Measurements from ENCODE around the gene ANKRD44. TPM values are rescaled to one million over a fixed set of nuclear protein-coding genes. Genes with fewer than 3 reads are reported as not detected.

ANKRD44 gene
- total and polyA plus RNA-seq, 2 of the 8 experiments (the other 6 are each of a cell fraction or from before 2014, with no cell fraction given): 1.2 to 1.3 TPM

- Histone ChIP-seq H3K18ac (ENCODE audit: extremely low read depth, low read length) (no peak overlapping the region), H3K23ac (ENCODE audit: insufficient read length) (no peak overlapping the region), H3K14ac (ENCODE audit: insufficient read length) (no peak overlapping the region), H3K36me3 (ENCODE audit: control insufficient read depth in 2 of 4, insufficient read depth in 4 of 4, low read length in 3 of 4) (no peaks in the 10 kb centered on the region), H2BK12ac (ENCODE audit: low read depth, low read length) (no peak overlapping the region), H3K4me1 (replicated peaks in 1 of 4; ENCODE audit: control insufficient read depth in 3 of 4, insufficient read depth in 4 of 4, low read length in 3 of 4) (no peaks in the 10 kb centered on the region), H3K9ac (replicated peaks in 1 of 4; ENCODE audit: extremely low read depth in 1 of 4, low read depth in 3 of 4, low read length in 3 of 4) (no peak overlapping the region), H3K27ac (ENCODE audit: low read depth, low read length) (no peak overlapping the region), H4K5ac (ENCODE audit: insufficient read length, low read depth, low read length) (no peak overlapping the region), H2BK120ac (replicated peaks; ENCODE audit: low read depth, low read length) (no peak overlapping the region), H2AFZ (ENCODE audit: low read length) (no peak overlapping the region), H3K23me2 (ENCODE audit: low read depth, low read length) (no peaks in the 10 kb centered on the region), H2BK5ac (ENCODE audit: low read depth, low read length) (no peak overlapping the region), H2BK15ac (ENCODE audit: low read length) (no peak overlapping the region), H4K8ac (ENCODE audit: extremely low read depth, insufficient read depth, low read length) (no peak overlapping the region), H4K91ac (replicated peaks; ENCODE audit: insufficient read length, low read length) (no peak overlapping the region), H3K4me3 (ENCODE audit: extremely low read depth in 1 of 4, insufficient read depth in 2 of 4, low read depth in 3 of 4, low read length in 4 of 4) (no peak overlapping the region), H3K9me3 (ENCODE audit: insufficient read depth in 2 of 2, low read depth in 1 of 2, low read length in 1 of 2) (no peaks in the 10 kb centered on the region), H3K27me3 (replicated peaks in 1 of 4; ENCODE audit: control insufficient read depth in 3 of 4, extremely low read depth in 1 of 4, insufficient read depth in 3 of 4, low read length in 3 of 4) (no peaks in the 10 kb centered on the region), H2AK5ac (ENCODE audit: low read depth, low read length) (no peak overlapping the region), H2BK20ac (ENCODE audit: low read length) (no peak overlapping the region), H3K4me2 (ENCODE audit: insufficient read depth in 1 of 2, low read depth in 2 of 2, low read length in 2 of 2) (no peak overlapping the region), H3K79me2 (ENCODE audit: control insufficient read depth in 1 of 2, insufficient read depth in 2 of 2, low read length in 2 of 2) (no peaks in the 10 kb centered on the region), H4K20me1 (replicated peaks in 1 of 2; ENCODE audit: control insufficient read depth in 1 of 2, insufficient read depth in 2 of 2, low read length in 2 of 2) (no peaks in the 10 kb centered on the region), H3K4ac (replicated peaks; ENCODE audit: insufficient read length, low read depth, low read length) (no peak overlapping the region), H3K79me1 (ENCODE audit: low read depth, low read length) (no peaks in the 10 kb centered on the region), H3K56ac (replicated peaks; ENCODE audit: insufficient read length, low read depth, low read length) (no peak overlapping the region)
- TF ChIP-seq GTF2F1 (IDR thresholded peaks at IDR 0.05; ENCODE audit: borderline replicate concordance, low read depth, low read length) (no peak), TAF7 (optimal IDR thresholded peaks at IDR 0.05; ENCODE audit: borderline replicate concordance, low read depth, low read length) (no peak)
- TF ChIP-seq, protein P1, sequence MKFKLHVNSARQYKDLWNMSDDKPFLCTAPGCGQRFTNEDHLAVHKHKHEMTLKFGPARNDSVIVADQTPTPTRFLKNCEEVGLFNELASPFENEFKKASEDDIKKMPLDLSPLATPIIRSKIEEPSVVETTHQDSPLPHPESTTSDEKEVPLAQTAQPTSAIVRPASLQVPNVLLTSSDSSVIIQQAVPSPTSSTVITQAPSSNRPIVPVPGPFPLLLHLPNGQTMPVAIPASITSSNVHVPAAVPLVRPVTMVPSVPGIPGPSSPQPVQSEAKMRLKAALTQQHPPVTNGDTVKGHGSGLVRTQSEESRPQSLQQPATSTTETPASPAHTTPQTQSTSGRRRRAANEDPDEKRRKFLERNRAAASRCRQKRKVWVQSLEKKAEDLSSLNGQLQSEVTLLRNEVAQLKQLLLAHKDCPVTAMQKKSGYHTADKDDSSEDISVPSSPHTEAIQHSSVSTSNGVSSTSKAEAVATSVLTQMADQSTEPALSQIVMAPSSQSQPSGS (IDR thresholded peaks at IDR 0.05; ENCODE audit: low read length): no peak
- DNase-seq (ENCODE audit: low read depth in 1 of 2, low spot score in 2 of 2) (no peak), FAIRE-seq (no peak)
- CTCF ChIA-PET (ENCODE audit: partially characterized antibody): no interaction called here
- POLR2A ChIA-PET (ENCODE audit: partially characterized antibody): no interaction called here
- 93% methylated on average over 6 of the region's 6 CpGs; no CpG with 5 or more reads in 1 of the 2 experiments for WGBS, 2 experiments (ENCODE audit: extremely low coverage in 1 of 2, insufficient coverage in 1 of 2, insufficient read length in 1 of 2, insufficient replicate concordance in 2 of 2, low coverage in 1 of 2, low lambda C conversion rate in 2 of 2, missing lambda C conversion rate in 1 of 2)
These were observed 48.8 kb downstream of the ANKRD44 start for GRCh38 chr2:197261808-197262226.

Data from H1 (cell line).